Renal cortical epithelial cell (primary cell): ENCODE measurements around the gene CCDC78. TPM values are rescaled to one million over a fixed set of nuclear protein-coding genes. Genes with fewer than 3 reads are reported as not detected.

Experiments
- DNase-seq: peaks from one replicate; pipeline ENCODE4 v3.0.0-alpha.2; 2011; ENCODE audit warnings: low read depth
- total RNA-seq: library from RNA; depleted of rRNA; stranded (reverse); fragments of >200 nt; gene quantifications from 2 replicates; pipeline ENCODE4 v1.2.3, GENCODE V29; 2014

Gene CCDC78
- total RNA-seq = 0.69 and 0.70 TPM in 2 replicates

- DNase-seq = no peak
These were observed at the start of gene CCDC78, which contains the start of gene HAGHL for GRCh38 chr16:726438-727290. CCDC78 (minus strand) TSS chr16:726443; CDS start chr16:726367, 76 bp downstream. HAGHL (plus strand) TSS chr16:727106; CDS start chr16:727510, 404 bp downstream.

GRCh38 chr16:775236-775796 is 49.1 kb upstream of the CCDC78 start:
- DNase-seq = no peak

- DNase-seq = no peak
These were observed 48.1 kb upstream of the CCDC78 start for GRCh38 chr16:774086-775001.

- DNase-seq = no peak
These were observed 46.7 kb upstream of the CCDC78 start for GRCh38 chr16:772959-773358.

- no peak for DNase-seq
These were observed 44.2 kb upstream of the CCDC78 start for GRCh38 chr16:770411-770810.

GRCh38 chr16:769934-770333 is 43.7 kb upstream of the CCDC78 start:
- no peak for DNase-seq

- no peak for DNase-seq
These were observed 43.0 kb upstream of the CCDC78 start for GRCh38 chr16:769184-769784.

GRCh38 chr16:768428-768827 is 42.2 kb upstream of the CCDC78 start:
- no peak for DNase-seq

- DNase-seq = no peak
These were observed 41.5 kb upstream of the CCDC78 start for GRCh38 chr16:767743-768235.

GRCh38 chr16:766820-767640 is 40.8 kb upstream of the CCDC78 start:
- DNase-seq = no peak

- DNase-seq = no peak
These were observed 40.0 kb upstream of the CCDC78 start for GRCh38 chr16:766008-766819.

- no peak for DNase-seq
These were observed 39.2 kb upstream of the CCDC78 start for GRCh38 chr16:765488-765865.

- no peak for DNase-seq
These were observed 38.7 kb upstream of the CCDC78 start for GRCh38 chr16:764848-765487.

- DNase-seq = no peak
These were observed 38.0 kb upstream of the CCDC78 start for GRCh38 chr16:764184-764750.

GRCh38 chr16:763369-764183 is 37.3 kb upstream of the CCDC78 start:
- no peak for DNase-seq

GRCh38 chr16:762595-763268 is 36.5 kb upstream of the CCDC78 start:
- no peak for DNase-seq
